22Rv1 (cell line): ENCODE data around the gene CCKAR.

Experiments used
- ZFX ChIP-seq: fragments of 450-650 bp; IDR thresholded peaks from 2 replicates; pipeline ENCODE4 v1.6.1; 2017; ENCODE audit warnings: antibody characterized with exemption, borderline replicate concordance
- TF ChIP-seq, protein P1 (sequence below): fragments of 450-650 bp; IDR thresholded peaks from 2 replicates; pipeline ENCODE4 v1.5.1; 2017; ENCODE audit warnings: mild to moderate bottlenecking

DNA sequence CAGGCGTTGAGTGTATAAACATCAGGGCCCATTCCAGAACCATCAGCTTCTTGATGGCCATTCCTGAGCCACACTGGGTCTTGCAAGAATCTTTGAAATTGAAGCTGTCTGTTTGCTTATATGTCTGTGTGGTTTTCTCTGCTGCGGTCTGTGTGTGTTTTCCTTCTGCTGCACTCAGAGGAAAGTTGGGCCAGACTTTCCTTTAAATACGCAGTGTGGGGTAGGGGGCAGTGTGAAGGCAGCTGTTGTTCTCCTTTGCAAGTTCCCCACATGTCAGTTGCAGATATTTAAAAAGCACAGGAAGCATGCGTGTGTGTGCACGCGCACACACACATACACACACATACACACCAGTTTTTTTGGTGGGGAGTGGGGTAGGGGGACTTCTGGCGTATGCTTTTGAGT, 32.1 kb downstream of the CCKAR start:
- TF ChIP-seq, protein P1, sequence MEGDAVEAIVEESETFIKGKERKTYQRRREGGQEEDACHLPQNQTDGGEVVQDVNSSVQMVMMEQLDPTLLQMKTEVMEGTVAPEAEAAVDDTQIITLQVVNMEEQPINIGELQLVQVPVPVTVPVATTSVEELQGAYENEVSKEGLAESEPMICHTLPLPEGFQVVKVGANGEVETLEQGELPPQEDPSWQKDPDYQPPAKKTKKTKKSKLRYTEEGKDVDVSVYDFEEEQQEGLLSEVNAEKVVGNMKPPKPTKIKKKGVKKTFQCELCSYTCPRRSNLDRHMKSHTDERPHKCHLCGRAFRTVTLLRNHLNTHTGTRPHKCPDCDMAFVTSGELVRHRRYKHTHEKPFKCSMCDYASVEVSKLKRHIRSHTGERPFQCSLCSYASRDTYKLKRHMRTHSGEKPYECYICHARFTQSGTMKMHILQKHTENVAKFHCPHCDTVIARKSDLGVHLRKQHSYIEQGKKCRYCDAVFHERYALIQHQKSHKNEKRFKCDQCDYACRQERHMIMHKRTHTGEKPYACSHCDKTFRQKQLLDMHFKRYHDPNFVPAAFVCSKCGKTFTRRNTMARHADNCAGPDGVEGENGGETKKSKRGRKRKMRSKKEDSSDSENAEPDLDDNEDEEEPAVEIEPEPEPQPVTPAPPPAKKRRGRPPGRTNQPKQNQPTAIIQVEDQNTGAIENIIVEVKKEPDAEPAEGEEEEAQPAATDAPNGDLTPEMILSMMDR: no peak
- no peak for TF ChIP-seq ZFX
